Measurements from ENCODE around the gene DNMBP.
"Not testable (repeated sequence)": the region's sequence is repeated elsewhere in the genome, so short reads cannot be mapped to it uniquely, and the experiment has no call there.

DNMBP gene

DNA sequence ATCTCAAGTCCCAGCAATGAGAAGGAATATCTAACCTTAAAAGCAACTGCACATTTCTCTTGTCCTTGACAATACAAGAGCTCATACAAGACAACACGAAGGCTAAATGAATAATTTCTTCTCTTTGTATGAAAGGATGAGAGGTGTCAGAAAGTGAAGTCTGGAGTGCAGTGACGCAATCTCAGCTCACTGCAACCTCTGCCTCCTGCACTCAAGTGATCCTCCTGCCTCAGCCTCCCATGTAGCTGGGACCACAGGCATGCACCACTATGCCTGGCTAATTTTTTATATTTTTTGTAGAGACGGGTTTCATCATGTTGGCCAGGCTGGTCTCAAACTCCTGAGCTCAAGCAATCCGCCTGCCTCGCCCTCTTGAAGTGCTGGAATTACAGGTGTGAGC, 24.1 kb downstream of the DNMBP start:
- not testable (repeated sequence) for H3K9ac ChIP-seq (ENCODE audit: low read depth in 1 of 2, low read length in 2 of 2); H3K36me3 ChIP-seq (ENCODE audit: control insufficient read depth in 1 of 2, insufficient read depth in 2 of 2, low read length in 2 of 2); H3K27ac ChIP-seq (ENCODE audit: low read depth, low read length); H3K4me3 ChIP-seq (ENCODE audit: low read depth in 1 of 2, low read length in 2 of 2); H3K27me3 ChIP-seq (ENCODE audit: control insufficient read depth in 1 of 2, insufficient read depth in 2 of 2, low read length in 2 of 2); H3K9me3 ChIP-seq (ENCODE audit: control insufficient read depth in 1 of 2, low read length in 2 of 2)
- H3K4me1 ChIP-seq (ENCODE audit: control insufficient read depth in 1 of 2, insufficient read depth in 2 of 2, low read length in 2 of 2), result peaks cover 30 to 31% of the 10 kb centered on the region in 2 donors

DNA sequence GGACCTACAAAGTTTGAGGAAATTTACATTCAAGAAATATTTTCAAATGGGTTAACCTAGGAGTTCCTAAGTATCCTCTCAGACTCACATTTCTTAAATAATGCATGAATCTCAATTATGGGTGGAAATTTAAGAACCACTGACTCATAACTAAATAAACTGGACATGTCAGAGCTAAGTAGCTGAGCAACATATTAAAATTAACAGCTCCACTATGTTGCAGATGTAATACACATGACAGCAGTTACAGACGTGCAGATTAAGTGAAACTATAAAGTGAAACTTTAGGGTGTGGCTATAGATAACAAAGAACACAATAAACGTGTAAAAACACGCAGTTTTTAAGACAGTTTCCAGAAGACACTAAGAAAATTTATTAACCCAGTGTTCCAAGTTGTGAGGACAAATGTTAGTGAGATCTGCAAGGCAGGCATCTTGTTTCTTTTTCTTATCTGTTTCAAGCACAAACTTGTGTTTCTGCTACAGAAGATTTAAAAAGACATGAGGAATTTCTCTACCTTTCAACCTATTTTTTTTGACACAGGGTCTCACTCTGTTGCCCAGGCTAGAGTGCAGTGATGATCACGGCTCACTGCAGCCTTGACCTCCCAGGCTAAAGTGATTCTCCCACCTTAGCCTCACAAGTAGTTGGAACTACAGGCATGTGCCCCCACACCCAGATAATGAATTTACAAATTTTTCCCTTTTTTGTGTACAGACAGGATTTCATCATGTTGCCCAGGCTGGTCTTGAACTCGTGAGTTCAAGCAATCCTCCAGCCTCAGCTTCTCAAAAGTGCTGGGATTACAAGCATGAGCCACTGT, 25.3 kb downstream of the DNMBP start:
- no peaks in the 10 kb centered on the region for H3K36me3 ChIP-seq (ENCODE audit: control insufficient read depth in 1 of 2, insufficient read depth in 2 of 2, low read length in 2 of 2)
- no peaks in the 10 kb centered on the region for H3K9me3 ChIP-seq (ENCODE audit: control insufficient read depth in 1 of 2, low read length in 2 of 2)
- no peaks in the 10 kb centered on the region for H3K27me3 ChIP-seq (ENCODE audit: control insufficient read depth in 1 of 2, insufficient read depth in 2 of 2, low read length in 2 of 2)
- H3K4me3 ChIP-seq (ENCODE audit: low read depth in 1 of 2, low read length in 2 of 2), result peak overlapping the region in 1 of 2 donors; percentile 1
- H3K27ac ChIP-seq (ENCODE audit: low read depth, low read length), result no peak overlapping the region
- H3K4me1 ChIP-seq (ENCODE audit: control insufficient read depth in 1 of 2, insufficient read depth in 2 of 2, low read length in 2 of 2), result peaks cover 33 to 35% of the 10 kb centered on the region in 2 donors
- no peak overlapping the region for H3K9ac ChIP-seq (ENCODE audit: low read depth in 1 of 2, low read length in 2 of 2)

DNA sequence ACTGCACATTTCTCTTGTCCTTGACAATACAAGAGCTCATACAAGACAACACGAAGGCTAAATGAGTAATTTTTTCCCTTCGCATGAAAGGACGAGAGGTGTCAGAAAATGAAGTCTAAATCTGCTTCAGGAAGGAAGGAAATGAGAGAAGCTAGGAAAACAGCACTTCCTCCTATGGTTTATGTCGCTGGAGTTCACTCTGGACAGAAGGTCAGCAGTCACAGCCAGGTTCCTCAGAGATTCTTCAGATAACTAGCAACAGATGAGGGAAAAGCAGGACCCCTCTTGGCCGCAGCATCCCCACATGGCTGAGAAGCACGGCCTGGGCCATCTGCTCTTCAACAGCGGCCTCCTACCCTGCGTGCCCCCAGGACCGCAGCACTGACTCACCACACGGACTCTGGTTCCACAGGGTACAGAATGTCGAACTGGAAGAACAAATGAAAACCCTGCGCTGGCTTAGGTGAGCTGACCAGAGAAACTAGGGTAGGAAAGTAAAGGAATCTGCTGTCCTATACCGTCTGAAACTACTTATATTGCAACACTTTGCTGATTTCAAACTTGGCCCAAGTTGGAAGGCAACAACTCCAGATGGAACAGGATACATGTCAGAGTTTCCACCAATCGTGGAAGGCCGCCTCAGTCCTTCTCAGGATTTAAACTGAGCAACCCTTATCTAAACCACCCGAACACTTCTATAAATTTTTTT, 26.3 kb downstream of the DNMBP start:
- Histone ChIP-seq H3K4me1 (ENCODE audit: control insufficient read depth in 1 of 2, insufficient read depth in 2 of 2, low read length in 2 of 2) (peaks cover 33 to 40% of the 10 kb centered on the region in 2 donors), H3K4me3 (ENCODE audit: low read depth in 1 of 2, low read length in 2 of 2) (peak overlapping the region in 1 of 2 donors; percentile 17), H3K9ac (ENCODE audit: low read depth in 1 of 2, low read length in 2 of 2) (no peak overlapping the region), H3K27ac (ENCODE audit: low read depth, low read length) (no peak overlapping the region), H3K27me3 (ENCODE audit: control insufficient read depth in 1 of 2, insufficient read depth in 2 of 2, low read length in 2 of 2) (no peaks in the 10 kb centered on the region), H3K9me3 (ENCODE audit: control insufficient read depth in 1 of 2, low read length in 2 of 2) (no peaks in the 10 kb centered on the region), H3K36me3 (ENCODE audit: control insufficient read depth in 1 of 2, insufficient read depth in 2 of 2, low read length in 2 of 2) (no peaks in the 10 kb centered on the region)

GRCh38 chr10:99982728-99983127, 27.0 kb downstream of the DNMBP start:
- Histone ChIP-seq H3K4me1 (ENCODE audit: control insufficient read depth in 1 of 2, insufficient read depth in 2 of 2, low read length in 2 of 2) (peaks cover 33 to 40% of the 10 kb centered on the region in 2 donors), H3K4me3 (ENCODE audit: low read depth in 1 of 2, low read length in 2 of 2) (no peak overlapping the region), H3K9me3 (ENCODE audit: control insufficient read depth in 1 of 2, low read length in 2 of 2) (no peaks in the 10 kb centered on the region), H3K9ac (ENCODE audit: low read depth in 1 of 2, low read length in 2 of 2) (no peak overlapping the region), H3K27me3 (ENCODE audit: control insufficient read depth in 1 of 2, insufficient read depth in 2 of 2, low read length in 2 of 2) (no peaks in the 10 kb centered on the region), H3K36me3 (ENCODE audit: control insufficient read depth in 1 of 2, insufficient read depth in 2 of 2, low read length in 2 of 2) (no peaks in the 10 kb centered on the region), H3K27ac (ENCODE audit: low read depth, low read length) (no peak overlapping the region)

DNA sequence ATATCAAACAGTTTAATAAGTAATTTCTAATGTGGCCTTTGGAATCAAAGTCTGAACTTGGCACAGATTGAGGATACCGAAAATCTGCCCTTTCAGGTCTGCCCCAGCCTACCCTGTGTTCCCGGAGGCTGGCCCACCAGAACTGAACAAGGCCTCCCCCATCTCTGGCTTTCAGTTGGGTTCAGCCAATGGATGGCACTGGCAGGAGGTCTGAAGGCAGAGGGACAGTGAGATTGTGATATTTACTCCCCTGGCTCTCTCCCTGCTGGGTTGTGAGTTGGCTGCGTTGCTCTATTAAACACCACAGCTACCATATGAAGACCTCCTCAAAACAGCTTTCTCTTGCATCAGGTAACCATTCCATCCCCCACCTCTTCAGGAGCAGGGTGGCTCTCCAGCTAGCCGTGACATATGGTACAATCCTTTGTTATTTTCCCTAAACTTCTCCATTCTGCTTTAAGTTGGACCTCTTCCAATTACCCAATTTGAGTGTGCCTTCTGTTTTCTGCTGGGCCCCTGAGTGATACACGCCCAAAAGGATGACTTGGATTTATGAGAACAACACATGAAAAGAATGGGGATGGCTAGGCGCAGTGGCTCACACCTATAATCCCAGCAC, 28.1 kb downstream of the DNMBP start:
- H3K9me3 ChIP-seq (ENCODE audit: control insufficient read depth in 1 of 2, low read length in 2 of 2), result no peaks in the 10 kb centered on the region
- H3K27ac ChIP-seq (ENCODE audit: low read depth, low read length), result no peak overlapping the region
- H3K4me3 ChIP-seq (ENCODE audit: low read depth in 1 of 2, low read length in 2 of 2), result peak overlapping the region in 1 of 2 donors; percentile 2
- H3K36me3 ChIP-seq (ENCODE audit: control insufficient read depth in 1 of 2, insufficient read depth in 2 of 2, low read length in 2 of 2), result no peaks in the 10 kb centered on the region
- H3K4me1 ChIP-seq (ENCODE audit: control insufficient read depth in 1 of 2, insufficient read depth in 2 of 2, low read length in 2 of 2), result peaks cover 39 to 46% of the 10 kb centered on the region in 2 donors
- H3K27me3 ChIP-seq (ENCODE audit: control insufficient read depth in 1 of 2, insufficient read depth in 2 of 2, low read length in 2 of 2), result no peaks in the 10 kb centered on the region
- H3K9ac ChIP-seq (ENCODE audit: low read depth in 1 of 2, low read length in 2 of 2), result no peak overlapping the region

- Histone ChIP-seq H3K27ac (ENCODE audit: low read depth, low read length) (no peak overlapping the region), H3K4me1 (ENCODE audit: control insufficient read depth in 1 of 2, insufficient read depth in 2 of 2, low read length in 2 of 2) (peaks cover 45 to 48% of the 10 kb centered on the region in 2 donors), H3K27me3 (ENCODE audit: control insufficient read depth in 1 of 2, insufficient read depth in 2 of 2, low read length in 2 of 2) (no peaks in the 10 kb centered on the region)
These were observed 30.6 kb downstream of the DNMBP start for GRCh38 chr10:99979066-99979685.

GRCh38 chr10:99977916-99978315, 31.8 kb downstream of the DNMBP start:
- Histone ChIP-seq H3K9me3 (ENCODE audit: control insufficient read depth in 1 of 2, low read length in 2 of 2) (no peaks in the 10 kb centered on the region), H3K4me3 (ENCODE audit: low read depth in 1 of 2, low read length in 2 of 2) (no peak overlapping the region), H3K27ac (ENCODE audit: low read depth, low read length) (no peak overlapping the region), H3K4me1 (ENCODE audit: control insufficient read depth in 1 of 2, insufficient read depth in 2 of 2, low read length in 2 of 2) (peaks cover 33 to 35% of the 10 kb centered on the region in 2 donors), H3K9ac (ENCODE audit: low read depth in 1 of 2, low read length in 2 of 2) (no peak overlapping the region), H3K27me3 (ENCODE audit: control insufficient read depth in 1 of 2, insufficient read depth in 2 of 2, low read length in 2 of 2) (no peaks in the 10 kb centered on the region), H3K36me3 (ENCODE audit: control insufficient read depth in 1 of 2, insufficient read depth in 2 of 2, low read length in 2 of 2) (no peaks in the 10 kb centered on the region)

More at GRCh38 chr10:99979066-99979685, 30.6 kb downstream of the DNMBP start:
- H3K9me3 ChIP-seq (ENCODE audit: control insufficient read depth in 1 of 2, low read length in 2 of 2), result no peaks in the 10 kb centered on the region
- no peak overlapping the region for H3K4me3 ChIP-seq (ENCODE audit: low read depth in 1 of 2, low read length in 2 of 2)
- H3K9ac ChIP-seq (ENCODE audit: low read depth in 1 of 2, low read length in 2 of 2), result no peak overlapping the region
- no peaks in the 10 kb centered on the region for H3K36me3 ChIP-seq (ENCODE audit: control insufficient read depth in 1 of 2, insufficient read depth in 2 of 2, low read length in 2 of 2)

DNA sequence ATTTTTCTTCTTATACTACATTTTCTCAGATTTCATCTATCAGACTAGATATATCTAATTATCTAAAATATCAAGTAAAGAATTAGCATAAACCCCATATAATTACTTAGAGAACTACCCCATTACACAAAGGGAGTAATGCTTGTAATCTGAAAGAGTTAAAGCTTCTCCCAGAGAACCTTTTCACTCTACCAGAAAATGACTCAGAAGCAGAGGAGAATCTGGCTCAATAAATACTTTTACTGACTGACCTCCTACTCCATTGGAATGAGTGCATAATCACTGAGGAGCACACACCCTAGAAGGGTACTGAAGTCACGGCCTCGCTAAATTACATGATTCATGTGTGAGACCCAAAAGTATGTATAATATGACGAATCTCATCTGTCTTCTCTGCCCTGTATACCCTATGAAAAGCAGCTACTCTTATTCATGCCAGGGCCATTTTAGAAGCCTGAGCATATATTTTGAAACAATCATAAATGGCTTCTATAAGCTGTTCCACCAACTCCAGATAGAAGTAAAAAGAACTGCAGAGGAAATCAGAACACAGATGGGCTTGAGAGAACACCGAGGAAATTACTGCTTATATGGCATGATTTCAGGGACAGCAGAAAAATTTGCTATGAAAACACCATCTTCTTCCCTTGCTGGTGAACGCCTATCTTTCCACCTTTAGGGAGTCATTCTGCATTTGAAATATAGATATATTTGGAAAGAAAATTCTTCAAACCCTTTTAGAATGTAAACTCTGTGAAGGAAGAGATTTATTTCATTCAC, 32.7 kb downstream of the DNMBP start:
- Histone ChIP-seq H3K4me3 (ENCODE audit: low read depth in 1 of 2, low read length in 2 of 2) (no peak overlapping the region), H3K4me1 (ENCODE audit: control insufficient read depth in 1 of 2, insufficient read depth in 2 of 2, low read length in 2 of 2) (peaks cover 29 to 34% of the 10 kb centered on the region in 2 donors), H3K27ac (ENCODE audit: low read depth, low read length) (no peak overlapping the region), H3K27me3 (ENCODE audit: control insufficient read depth in 1 of 2, insufficient read depth in 2 of 2, low read length in 2 of 2) (no peaks in the 10 kb centered on the region), H3K36me3 (ENCODE audit: control insufficient read depth in 1 of 2, insufficient read depth in 2 of 2, low read length in 2 of 2) (no peaks in the 10 kb centered on the region), H3K9me3 (ENCODE audit: control insufficient read depth in 1 of 2, low read length in 2 of 2) (no peaks in the 10 kb centered on the region), H3K9ac (ENCODE audit: low read depth in 1 of 2, low read length in 2 of 2) (no peak overlapping the region)

- Histone ChIP-seq H3K27ac (ENCODE audit: low read depth, low read length) (no peak overlapping the region), H3K4me3 (ENCODE audit: low read depth in 1 of 2, low read length in 2 of 2) (peak overlapping the region in 1 of 2 donors; percentile 34), H3K4me1 (ENCODE audit: control insufficient read depth in 1 of 2, insufficient read depth in 2 of 2, low read length in 2 of 2) (peaks cover 25 to 27% of the 10 kb centered on the region in 2 donors), H3K36me3 (ENCODE audit: control insufficient read depth in 1 of 2, insufficient read depth in 2 of 2, low read length in 2 of 2) (peaks cover 0 to 4% of the 10 kb centered on the region in 2 donors), H3K27me3 (ENCODE audit: control insufficient read depth in 1 of 2, insufficient read depth in 2 of 2, low read length in 2 of 2) (no peaks in the 10 kb centered on the region), H3K9me3 (ENCODE audit: control insufficient read depth in 1 of 2, low read length in 2 of 2) (no peaks in the 10 kb centered on the region), H3K9ac (ENCODE audit: low read depth in 1 of 2, low read length in 2 of 2) (no peak overlapping the region)
These were observed 33.6 kb downstream of the DNMBP start for GRCh38 chr10:99975942-99976809.

Measured in duodenal mucosa (tissue), 2 donors.